Cardiac muscle cell (in vitro differentiated cells and primary cell): ENCODE results near the gene GBP5. TPM values are rescaled to one million over a fixed set of nuclear protein-coding genes. Genes with fewer than 3 reads are reported as not detected.
A peak's percentile ranks its signal among the peaks of the same experiment; 100 is the strongest.

Experiments
- DNase-seq, 2 donors: peaks; one replicate each; pipeline versions ENCODE4 v3.0.0 to v3.0.0-alpha.2; 2010 to 2017; ENCODE audit warnings: low read depth in 1 of 2, low spot score in 1 of 2
- H3K27ac ChIP-seq: fragments of 200-600 bp; sonication (generic); 2 replicates; pipeline ENCODE4 v1.5.1; 2016
- H3K27me3 ChIP-seq: fragments of 200-600 bp; sonication (generic); 2 replicates; pipeline ENCODE4 v1.6.0; 2016; ENCODE audit warnings: control low read depth
- H3K36me3 ChIP-seq: fragments of 200-600 bp; sonication (generic); 2 replicates; pipeline ENCODE4 v1.5.1; 2016; ENCODE audit warnings: control low read depth
- H3K4me1 ChIP-seq: fragments of 200-600 bp; sonication (generic); 2 replicates; pipeline ENCODE4 v1.8.1; 2017; ENCODE audit warnings: low read depth, mild to moderate bottlenecking, mixed run types
- H3K4me3 ChIP-seq: fragments of 200-600 bp; sonication (generic); 2 replicates; pipeline ENCODE4 v1.5.1; 2016; ENCODE audit warnings: mild to moderate bottlenecking
- H3K9me3 ChIP-seq: fragments of 200-600 bp; sonication (generic); 2 replicates; pipeline ENCODE4 v1.5.1; 2017; ENCODE audit warnings: low read depth, mild to moderate bottlenecking, control low read depth
- CTCF ChIP-seq: IDR thresholded peaks from 2 replicates; pipeline ENCODE4 v1.5.1; 2012; ENCODE audit warnings: low read depth, mild to moderate bottlenecking, low read length
- polyA plus RNA-seq: library from polyadenylated mRNA; unstranded; fragments of >200 nt; fragmentation: Nextera tagmentation; extraction: Ambion mirVana; gene quantifications from 2 replicates; pipeline ENCODE4 v1.2.1, GENCODE V29; 2016
- total RNA-seq: library from RNA; depleted of rRNA; stranded (reverse); fragments of >200 nt; gene quantifications from 2 replicates; pipeline ENCODE4 v1.2.3, GENCODE V29; 2016

The GBP5 gene
- total and polyA plus RNA-seq, 2 experiments from 2014 or later: 0.24 to 0.29 TPM

DNA sequence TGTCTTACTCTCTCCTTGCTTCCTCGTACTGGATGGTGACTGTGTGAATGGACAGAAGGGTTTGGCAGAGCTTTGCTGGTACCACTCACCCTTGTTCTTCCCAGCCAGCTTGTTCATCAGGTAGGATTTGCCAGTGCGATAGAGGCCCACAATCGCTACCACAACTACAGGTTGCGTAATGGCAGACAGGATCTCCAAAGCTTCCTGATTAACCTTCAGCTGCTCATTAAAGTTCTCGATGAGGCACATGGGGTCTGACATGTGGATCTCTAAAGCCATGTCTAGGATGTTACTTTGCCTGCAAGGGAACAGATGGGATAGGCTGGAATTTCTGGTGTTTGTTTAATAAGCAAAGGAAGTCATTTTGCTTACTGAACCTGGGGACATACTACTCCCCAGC lies 3.4 kb downstream of the GBP5 start:
- Histone ChIP-seq H3K27ac (no peak overlapping the region), H3K9me3 (no peaks in the 10 kb centered on the region), H3K36me3 (no peaks in the 10 kb centered on the region), H3K27me3 (no peaks in the 10 kb centered on the region), H3K4me1 (peaks cover 6% of the 10 kb centered on the region), H3K4me3 (no peak overlapping the region)
- DNase-seq: no peak
- TF ChIP-seq CTCF: no peak

DNA sequence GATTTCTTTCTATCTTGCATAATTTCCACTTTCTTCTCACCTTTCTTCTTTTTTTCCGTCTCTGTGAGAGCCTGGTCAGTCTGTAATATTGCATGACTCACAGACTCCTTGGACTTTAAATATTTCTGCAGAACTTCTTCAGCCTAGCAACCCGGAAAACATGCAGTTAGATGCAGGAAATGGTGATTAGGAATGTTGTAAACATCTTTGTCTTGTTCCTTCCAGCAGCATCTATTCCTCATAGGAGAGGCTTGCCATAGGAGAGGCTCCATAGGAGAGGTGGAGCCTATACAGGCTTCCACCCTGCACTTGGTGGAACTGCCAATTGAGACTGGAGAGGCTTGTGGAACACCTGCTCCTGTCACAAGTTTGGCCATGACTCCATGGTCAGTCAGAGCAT lies 10.0 kb downstream of the GBP5 start:
- Histone ChIP-seq H3K9me3 (no peaks in the 10 kb centered on the region), H3K36me3 (no peaks in the 10 kb centered on the region), H3K27ac (peak overlapping the region; percentile 96), H3K4me3 (no peak overlapping the region), H3K4me1 (peaks cover 42% of the 10 kb centered on the region), H3K27me3 (no peaks in the 10 kb centered on the region)
- no peak for TF ChIP-seq CTCF
- DNase-seq: peak in 1 of 2 donors; percentile 75

DNA sequence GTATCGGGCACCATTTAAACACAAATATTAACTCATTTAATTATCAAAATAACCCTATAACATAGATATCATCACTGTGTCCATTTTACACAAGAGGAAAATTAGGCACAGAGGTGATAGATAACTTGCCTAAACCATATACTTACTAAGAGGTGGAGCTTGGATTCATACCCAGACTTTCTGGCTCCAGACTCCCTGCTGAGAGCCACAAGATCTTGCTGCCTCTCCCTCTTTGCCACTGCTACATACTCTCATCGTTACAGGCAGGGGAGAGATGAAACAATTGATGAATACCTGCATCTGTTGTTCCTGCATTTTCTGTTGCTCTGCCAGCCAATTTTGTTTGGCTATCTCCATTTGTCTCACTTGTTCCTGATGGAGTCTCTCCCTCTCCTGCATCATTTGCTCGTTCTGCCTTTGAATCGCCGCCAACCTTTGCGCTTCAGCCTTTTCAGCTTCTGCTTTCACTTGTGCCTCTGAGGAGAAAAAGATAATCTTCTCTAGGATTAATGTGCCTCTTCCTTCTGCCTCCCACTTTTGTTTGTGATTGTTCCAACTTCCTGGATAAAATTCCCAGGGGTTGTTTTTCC lies 10.6 kb downstream of the GBP5 start:
- no peaks in the 10 kb centered on the region for H3K36me3 ChIP-seq

GRCh38 chr1:89260566-89261255 lies 11.9 kb downstream of the GBP5 start:
- H3K4me3 ChIP-seq: no peak overlapping the region
- peak; percentile 23 to 70 for DNase-seq
- peak overlapping the region; percentile 96 for H3K27ac ChIP-seq
- no peaks in the 10 kb centered on the region for H3K9me3 ChIP-seq
- no peak for TF ChIP-seq CTCF
- peaks cover 37% of the 10 kb centered on the region for H3K4me1 ChIP-seq
- H3K27me3 ChIP-seq: no peaks in the 10 kb centered on the region
- H3K36me3 ChIP-seq: no peaks in the 10 kb centered on the region

More for the DNA sequence above, 10.6 kb downstream of the GBP5 start:
- no peaks in the 10 kb centered on the region for H3K27me3 ChIP-seq
- peaks cover 41% of the 10 kb centered on the region for H3K4me1 ChIP-seq
- H3K9me3 ChIP-seq: no peaks in the 10 kb centered on the region
- DNase-seq: peak in 1 of 2 donors; percentile 40
- H3K27ac ChIP-seq: peak overlapping the region; percentile 96
- TF ChIP-seq CTCF: no peak
- no peak overlapping the region for H3K4me3 ChIP-seq

- no peak for TF ChIP-seq CTCF
- H3K27ac ChIP-seq: peak overlapping the region; percentile 96
- H3K36me3 ChIP-seq: no peaks in the 10 kb centered on the region
- no peak overlapping the region for H3K4me3 ChIP-seq
- DNase-seq: no peak
- H3K4me1 ChIP-seq: peaks cover 37% of the 10 kb centered on the region
- no peaks in the 10 kb centered on the region for H3K27me3 ChIP-seq
- H3K9me3 ChIP-seq: no peaks in the 10 kb centered on the region
Measured at GRCh38 chr1:89260042-89260441, 12.6 kb downstream of the GBP5 start.
